ENCODE measurements around the gene GOLGA6B. TPM values are rescaled to one million over a fixed set of nuclear protein-coding genes. Genes with fewer than 3 reads are reported as not detected.

The GOLGA6B gene
- total RNA-seq, 1 experiment from 2014 or later: 0.22 TPM

GRCh38 chr15:72685925-72686794, 31.7 kb downstream of the GOLGA6B start, which contains the start of the genes BBS4 and HIGD2B:
Gene BBS4 (plus strand): TSS chr15:72686207. CDS start chr15:72686228, 21 bp downstream.
Gene HIGD2B (minus strand): TSS chr15:72686182. CDS start chr15:72676374, 9,808 bp downstream.
- ChIA-PET POLR2A (ENCODE audit: unreplicated experiment) (interaction anchor here (0.5 to 0.7 kb wide), 4 partner anchors 12 to 335 kb away, joined by 3 to 12 read pairs (median 4); no protein-coding TSS in a partner anchor), CTCF (interaction anchor here (0.6 to 1.0 kb wide), 4 partner anchors 36 to 1257 kb away, joined by 3 to 10 read pairs (median 6); no protein-coding TSS in a partner anchor)
- intact Hi-C loops (cut with micrococcal nuclease; ENCODE audit: unreplicated experiment): no loop called here
- H3K4me2 ChIP-seq: peak within 1 kb of the TSS; percentile 99
- no peaks in the 10 kb centered on the region for H3K36me3 ChIP-seq (ENCODE audit: low read depth)
- H3K27me3 ChIP-seq (ENCODE audit: insufficient read depth, low read depth): no peaks in the 10 kb centered on the region
- peaks cover 21% of the 10 kb centered on the region for H3F3A ChIP-seq (ENCODE audit: insufficient read depth, low read depth)
- 0 out of 2 replicates have a peak, but pooled peaks cover 9% of the 10 kb centered on the region for H3K4me1 ChIP-seq (replicated peaks; ENCODE audit: insufficient read depth)
- peaks cover 3% of the 10 kb centered on the region; the same call in 1 of the 2 replicates for H3K79me2 ChIP-seq (ENCODE audit: low read depth)
- peak within 1 kb of the TSS; percentile 87 for H2AFZ ChIP-seq
- H3K9me3 ChIP-seq (ENCODE audit: insufficient read depth, low read depth): no peaks in the 10 kb centered on the region
- TSS peak; percentile 82 for BruUV-seq (replicated peaks)
- H3K27ac ChIP-seq: peak within 1 kb of the TSS; percentile 79
- no peaks in the 10 kb centered on the region for H4K20me1 ChIP-seq (ENCODE audit: insufficient read depth)
- peak within 1 kb of the TSS; percentile 72 for H3K4me3 ChIP-seq
- TF ChIP-seq CTCF (conservative IDR thresholded peaks at IDR 0.05) (no peak), EZH2 (IDR thresholded peaks at IDR 0.05; ENCODE audit: low read depth) (no peak)
- peak; percentile 83 to 92 for DNase-seq
- no peaks in the 10 kb centered on the region; the same call in 1 of the 2 replicates for H3K9me2 ChIP-seq (ENCODE audit: insufficient read depth)

GRCh38 chr15:72688697-72689096, 34.2 kb downstream of the GOLGA6B start:
- DNase-seq: no peak
- intact Hi-C loops (cut with micrococcal nuclease; ENCODE audit: unreplicated experiment): no loop called here
- Histone ChIP-seq H3K27me3 (ENCODE audit: insufficient read depth, low read depth) (no peaks in the 10 kb centered on the region), H3K79me2 (ENCODE audit: low read depth) (peaks cover 3% of the 10 kb centered on the region; the same call in 1 of the 2 replicates), H3K4me2 (no peak overlapping the region), H3K9me2 (ENCODE audit: insufficient read depth) (no peaks in the 10 kb centered on the region; the same call in 1 of the 2 replicates), H3K4me1 (replicated peaks; ENCODE audit: insufficient read depth) (0 out of 2 replicates have a peak, but pooled peaks cover 9% of the 10 kb centered on the region), H2AFZ (no peak overlapping the region), H3F3A (ENCODE audit: insufficient read depth, low read depth) (peaks cover 21% of the 10 kb centered on the region), H3K9me3 (ENCODE audit: insufficient read depth, low read depth) (no peaks in the 10 kb centered on the region), H4K20me1 (ENCODE audit: insufficient read depth) (no peaks in the 10 kb centered on the region), H3K27ac (no peak overlapping the region), H3K4me3 (no peak overlapping the region), H3K36me3 (ENCODE audit: low read depth) (no peaks in the 10 kb centered on the region)
- ChIA-PET CTCF (interaction anchor here (0.6 kb wide), 2 partner anchors 14 to 313 kb away, joined by 3 to 5 read pairs; no protein-coding TSS in a partner anchor), POLR2A (ENCODE audit: unreplicated experiment) (no interaction called here)
- TF ChIP-seq EZH2 (IDR thresholded peaks at IDR 0.05; ENCODE audit: low read depth) (no peak), CTCF (conservative IDR thresholded peaks at IDR 0.05) (no peak)
- no TSS peak for BruUV-seq (replicated peaks)

- Histone ChIP-seq H2AFZ (no peak overlapping the region), H3K4me1 (replicated peaks; ENCODE audit: insufficient read depth) (0 out of 2 replicates have a peak, but pooled peaks cover 9% of the 10 kb centered on the region), H3K4me3 (no peak overlapping the region), H3K27me3 (ENCODE audit: insufficient read depth, low read depth) (no peaks in the 10 kb centered on the region), H3K36me3 (ENCODE audit: low read depth) (no peaks in the 10 kb centered on the region), H3K27ac (no peak overlapping the region), H4K20me1 (ENCODE audit: insufficient read depth) (no peaks in the 10 kb centered on the region), H3F3A (ENCODE audit: insufficient read depth, low read depth) (peaks cover 13% of the 10 kb centered on the region), H3K4me2 (no peak overlapping the region), H3K79me2 (ENCODE audit: low read depth) (peaks cover 3% of the 10 kb centered on the region; the same call in 1 of the 2 replicates), H3K9me2 (ENCODE audit: insufficient read depth) (no peaks in the 10 kb centered on the region; the same call in 1 of the 2 replicates), H3K9me3 (ENCODE audit: insufficient read depth, low read depth) (no peaks in the 10 kb centered on the region)
- TF ChIP-seq EZH2 (IDR thresholded peaks at IDR 0.05; ENCODE audit: low read depth) (no peak), CTCF (conservative IDR thresholded peaks at IDR 0.05) (no peak)
- CTCF ChIA-PET: no interaction called here
- POLR2A ChIA-PET (ENCODE audit: unreplicated experiment): no interaction called here
- intact Hi-C loops (cut with micrococcal nuclease; ENCODE audit: unreplicated experiment): no loop called here
- no peak for DNase-seq
- no TSS peak for BruUV-seq (replicated peaks)
Observed at GRCh38 chr15:72690938-72691337, 36.4 kb downstream of the GOLGA6B start.

Measured in PC-9 (cell line).